Lower leg skin (tissue), 3 donors: ENCODE measurements around the gene NBEA.

Experiments used
- CTCF ChIP-seq, 3 donors: fragments of 450-650 bp; IDR thresholded peaks; one replicate each; pipeline ENCODE4 v1.5.1; 2016; ENCODE audit warnings: antibody characterized with exemption in 3 of 3, mild to moderate bottlenecking in 3 of 3, moderate library complexity in 2 of 3
- POLR2A ChIP-seq, 2 donors: fragments of 450-650 bp; IDR thresholded peaks; one replicate each; pipeline ENCODE4 v1.6.1; 2016 to 2017; ENCODE audit warnings: antibody characterized with exemption in 2 of 2, mild to moderate bottlenecking in 1 of 2, moderate library complexity in 1 of 2

- TF ChIP-seq CTCF (IDR thresholded peaks at IDR 0.05), result no peak
- no peak for TF ChIP-seq POLR2A (IDR thresholded peaks at IDR 0.05)
Observed at GRCh38 chr13:35349673-35350278, 407.7 kb downstream of the NBEA start.
